Measurements from ENCODE around the gene CLTC. TPM values are rescaled to one million over a fixed set of nuclear protein-coding genes. Genes with fewer than 3 reads are reported as not detected.
"Not testable (repeated sequence)": the region's sequence is repeated elsewhere in the genome, so short reads cannot be mapped to it uniquely, and the experiment has no call there.

CLTC gene
- total RNA-seq, result 113 TPM

GRCh38 chr17:59619298-59620063 lies at the start of gene CLTC:
TSS of gene CLTC (plus strand) at chr17:59619895. CDS start at chr17:59620132, 237 bp downstream.
- TF ChIP-seq POLR2AphosphoS5 (IDR thresholded peaks at IDR 0.05; ENCODE audit: insufficient read depth in 1 of 2, low read depth in 1 of 2), result peak; percentile 97 to 100
- peak; percentile 78 to 90 for TF ChIP-seq POLR2A (IDR thresholded peaks at IDR 0.05)
- peak in 2 of 3 experiments; percentile 4 to 37 for TF ChIP-seq CTCF (IDR thresholded peaks at IDR 0.05)
- Histone ChIP-seq H3K27ac (peak within 1 kb of the TSS; percentile 98), H3K27me3 (no peaks in the 10 kb centered on the region), H3K9me3 (no peaks in the 10 kb centered on the region), H3K4me1 (peaks cover 54% of the 10 kb centered on the region), H3K36me3 (no peaks in the 10 kb centered on the region), H3K4me3 (peak within 1 kb of the TSS; percentile 97 to 98)
- intact Hi-C loops (cut with DNase I), result no loop called here
- peak in 1 of 2 donors; percentile 98 for DNase-seq (ENCODE audit: extremely low spot score in 2 of 2)

- no peak overlapping the region for H3K4me3 ChIP-seq
- intact Hi-C loops (cut with DNase I), result no loop called here
- no peaks in the 10 kb centered on the region for H3K9me3 ChIP-seq
- TF ChIP-seq POLR2A (IDR thresholded peaks at IDR 0.05), result no peak
- TF ChIP-seq CTCF (IDR thresholded peaks at IDR 0.05), result no peak
- no peak for TF ChIP-seq POLR2AphosphoS5 (IDR thresholded peaks at IDR 0.05; ENCODE audit: insufficient read depth in 1 of 2, low read depth in 1 of 2)
- H3K27ac ChIP-seq, result no peak overlapping the region
- peaks cover 0 to 28% of the 10 kb centered on the region in 2 donors for H3K36me3 ChIP-seq
- H3K4me1 ChIP-seq, result no peaks in the 10 kb centered on the region
- no peak for DNase-seq (ENCODE audit: extremely low spot score in 2 of 2)
- H3K27me3 ChIP-seq, result no peaks in the 10 kb centered on the region
These were observed 47.3 kb upstream of the CLTC start for GRCh38 chr17:59572301-59572924.

- H3K9me3 ChIP-seq; H3K27me3 ChIP-seq; intact Hi-C loops (cut with DNase I); H3K4me3 ChIP-seq; H3K36me3 ChIP-seq; H3K27ac ChIP-seq; H3K4me1 ChIP-seq; DNase-seq (ENCODE audit: extremely low spot score in 2 of 2): not testable (repeated sequence)
These were observed 35.5 kb upstream of the CLTC start for GRCh38 chr17:59584168-59584567.

GRCh38 chr17:59600169-59600568 lies 19.5 kb upstream of the CLTC start:
- intact Hi-C loops (cut with DNase I), result no loop called here
- H3K9me3 ChIP-seq, result no peaks in the 10 kb centered on the region
- H3K27me3 ChIP-seq, result no peaks in the 10 kb centered on the region
- no peaks in the 10 kb centered on the region for H3K4me1 ChIP-seq
- H3K27ac ChIP-seq, result no peak overlapping the region
- no peak for DNase-seq (ENCODE audit: extremely low spot score in 2 of 2)
- TF ChIP-seq POLR2AphosphoS5 (IDR thresholded peaks at IDR 0.05; ENCODE audit: insufficient read depth in 1 of 2, low read depth in 1 of 2) (no peak), POLR2A (IDR thresholded peaks at IDR 0.05) (no peak), CTCF (IDR thresholded peaks at IDR 0.05) (no peak)
- H3K36me3 ChIP-seq, result peaks cover 0 to 32% of the 10 kb centered on the region in 2 donors
- no peak overlapping the region for H3K4me3 ChIP-seq

GRCh38 chr17:59601130-59601529 lies 18.6 kb upstream of the CLTC start:
- peaks cover 0 to 41% of the 10 kb centered on the region in 2 donors for H3K36me3 ChIP-seq

More at GRCh38 chr17:59601130-59601529, 18.6 kb upstream of the CLTC start:
- Histone ChIP-seq H3K9me3 (no peaks in the 10 kb centered on the region), H3K27ac (no peak overlapping the region), H3K4me1 (no peaks in the 10 kb centered on the region), H3K27me3 (no peaks in the 10 kb centered on the region), H3K4me3 (no peak overlapping the region)
- intact Hi-C loops (cut with DNase I), result no loop called here
- DNase-seq (ENCODE audit: extremely low spot score in 2 of 2), result no peak
- TF ChIP-seq POLR2AphosphoS5 (IDR thresholded peaks at IDR 0.05; ENCODE audit: insufficient read depth in 1 of 2, low read depth in 1 of 2) (no peak), POLR2A (IDR thresholded peaks at IDR 0.05) (no peak), CTCF (IDR thresholded peaks at IDR 0.05) (no peak)
